ENCODE results near the gene FAM168A.

DNA sequence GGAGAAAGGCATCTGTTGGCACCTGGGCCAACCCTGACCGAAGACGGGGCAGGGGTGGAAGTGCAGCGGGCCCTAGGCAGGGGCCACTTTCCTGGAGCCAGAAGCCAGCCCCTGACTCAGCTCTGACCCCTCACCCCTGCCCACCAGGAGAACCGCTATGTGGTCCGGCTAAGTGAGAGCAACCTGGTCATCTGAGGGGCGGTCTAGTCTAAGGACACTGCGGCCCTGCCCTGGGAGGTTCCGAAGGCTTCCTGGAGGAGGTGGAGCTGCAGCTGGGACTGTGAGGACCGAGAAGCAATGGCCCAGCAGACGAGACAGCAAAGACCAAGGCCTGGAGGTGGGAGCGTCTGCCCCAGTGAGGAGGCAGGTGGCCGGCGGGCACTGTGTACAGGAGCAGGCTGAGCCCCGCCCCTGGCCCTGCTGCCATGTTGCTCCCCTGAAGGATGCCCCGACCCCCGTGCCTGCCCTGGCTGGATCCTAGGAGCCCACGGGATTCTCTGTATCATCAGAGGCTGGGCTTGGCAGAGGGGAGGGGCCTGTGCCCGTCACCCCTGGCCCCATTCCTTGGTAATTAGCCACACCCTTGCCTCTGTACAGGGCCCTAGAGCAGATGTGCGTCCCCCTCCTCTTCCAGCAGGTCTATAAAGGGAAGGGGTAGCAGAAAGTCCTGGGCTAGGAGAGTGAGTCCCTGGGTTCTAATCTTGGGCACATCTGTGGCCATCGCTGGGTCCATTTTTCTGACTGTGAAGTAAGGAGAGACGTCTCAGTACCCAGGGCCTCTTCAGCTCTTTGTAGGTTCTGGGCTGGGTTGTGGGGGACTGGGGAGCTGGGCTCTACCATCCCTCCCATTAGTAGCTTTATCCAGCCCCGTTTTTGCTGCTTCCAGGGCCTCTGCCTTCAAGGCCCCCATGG is 202.4 kb downstream of the FAM168A start:
- TF ChIP-seq POLR2A (IDR thresholded peaks at IDR 0.05): no peak
- no peak for TF ChIP-seq CTCF (IDR thresholded peaks at IDR 0.05)
- TF ChIP-seq POLR2AphosphoS5 (IDR thresholded peaks at IDR 0.05): no peak
- no peak for TF ChIP-seq EP300 (IDR thresholded peaks at IDR 0.05)
